SK-N-MC (cell line): ENCODE measurements around the gene ZNF593OS.

Experiments
- EZH2 ChIP-seq: fragments of 200-600 bp; sonication (generic); IDR thresholded peaks from one replicate; pipeline ENCODE4 v1.6.1; 2017; ENCODE audit warnings: antibody characterized with exemption
- FOXP2 ChIP-seq: optimal IDR thresholded peaks from 2 replicates; pipeline ENCODE3; 2011; ENCODE audit warnings: mild to moderate bottlenecking, moderate library complexity; ENCODE audit not compliant: insufficient read depth; ENCODE audit errors: extremely low read length, control extremely low read depth
- POLR2AphosphoS5 ChIP-seq: IDR thresholded peaks from 2 replicates; pipeline ENCODE4 v1.6.1; 2012; ENCODE audit warnings: mild to moderate bottlenecking, low read depth, low read length, borderline replicate concordance

- TF ChIP-seq POLR2AphosphoS5, result no peak
- no peak for TF ChIP-seq EZH2
- no peak for TF ChIP-seq FOXP2
Observed at GRCh38 chr1:26132834-26133167, 38.8 kb downstream of the ZNF593OS start.
